GM12878 (cell line): ENCODE results near the gene SFXN5. TPM values are rescaled to one million over a fixed set of nuclear protein-coding genes. Genes with fewer than 3 reads are reported as not detected.

Experiments used
- ATF7 ChIP-seq: fragments of 450-650 bp; IDR thresholded peaks from 2 replicates; pipeline ENCODE4 v1.6.1; 2016; ENCODE audit warnings: low read depth, mild to moderate bottlenecking
- BCL11A ChIP-seq: IDR thresholded peaks from 2 replicates; pipeline ENCODE4 v1.6.1; 2011; ENCODE audit warnings: low read depth, low read length
- CBFB ChIP-seq: IDR thresholded peaks from 2 replicates; pipeline ENCODE4 v1.6.1; 2016; ENCODE audit warnings: antibody characterized with exemption, low read depth
- E2F8 ChIP-seq: fragments of 450-650 bp; IDR thresholded peaks from 2 replicates; pipeline ENCODE4 v1.6.1; 2018; ENCODE audit warnings: mild to moderate bottlenecking, low read depth, moderate library complexity; ENCODE audit not compliant: partially characterized antibody
- EZH2 ChIP-seq: IDR thresholded peaks from 2 replicates; pipeline ENCODE4 v1.6.1; 2012; ENCODE audit warnings: low read depth, mild to moderate bottlenecking, control low read depth, inconsistent platforms, low read length, borderline replicate concordance; ENCODE audit not compliant: control insufficient read depth
- GABPA ChIP-seq: IDR thresholded peaks from 2 replicates; pipeline ENCODE4 v1.6.1; 2014; ENCODE audit warnings: antibody characterized with exemption, low read depth, mild to moderate bottlenecking, inconsistent platforms
- HDAC2 ChIP-seq: fragments of 200-600 bp; sonication (generic); IDR thresholded peaks from 2 replicates; pipeline ENCODE4 v1.6.1; 2017
- HDAC6 ChIP-seq: fragments of 200-600 bp; sonication (generic); IDR thresholded peaks from one replicate; pipeline ENCODE4 v1.8.0; 2017; ENCODE audit warnings: antibody characterized with exemption; ENCODE audit not compliant: unreplicated experiment
- IKZF2 ChIP-seq, 2 experiments: fragments of 450-650 bp; IDR thresholded peaks; 2 replicates each; pipeline ENCODE4 v1.6.1; 2017; ENCODE audit warnings: mild to moderate bottlenecking in 2 of 2, moderate library complexity in 2 of 2
- IRF5 ChIP-seq: fragments of 450-650 bp; IDR thresholded peaks from 2 replicates; pipeline ENCODE4 v1.6.1; 2017; ENCODE audit warnings: borderline replicate concordance
- KAT2A ChIP-seq: conservative IDR thresholded peaks from 2 replicates; pipeline ENCODE4 v1.6.1; 2011; ENCODE audit warnings: low read depth, low read length; ENCODE audit not compliant: control insufficient read depth
- MEF2A ChIP-seq: IDR thresholded peaks from 2 replicates; pipeline ENCODE4 v1.6.1; 2011; ENCODE audit warnings: low read depth, mild to moderate bottlenecking, low read length, moderate library complexity; ENCODE audit not compliant: insufficient read depth
- MLLT1 ChIP-seq: fragments of 450-650 bp; IDR thresholded peaks from 2 replicates; pipeline ENCODE4 v1.6.1; 2016; ENCODE audit warnings: mild to moderate bottlenecking
- PKNOX1 ChIP-seq: fragments of 450-650 bp; IDR thresholded peaks from 2 replicates; pipeline ENCODE4 v1.6.1; 2016; ENCODE audit warnings: mild to moderate bottlenecking
- RAD51 ChIP-seq: fragments of 450-650 bp; IDR thresholded peaks from 2 replicates; pipeline ENCODE4 v1.6.1; 2016; ENCODE audit warnings: moderate library complexity, mild to moderate bottlenecking, inconsistent platforms
- SMARCA5 ChIP-seq: fragments of 450-650 bp; IDR thresholded peaks from 2 replicates; pipeline ENCODE4 v1.6.1; 2017; ENCODE audit warnings: mild to moderate bottlenecking
- SMC3 ChIP-seq: IDR thresholded peaks from 2 replicates; pipeline ENCODE4 v1.6.1; 2011; ENCODE audit warnings: low read length, improper control_type of control experiment, borderline replicate concordance
- SP1 ChIP-seq: IDR thresholded peaks from one replicate; pipeline ENCODE4 v1.6.1; 2011; ENCODE audit warnings: low read depth, low read length
- SPI1 ChIP-seq: IDR thresholded peaks from 2 replicates; pipeline ENCODE4 v1.6.1; 2011; ENCODE audit warnings: low read depth, mild to moderate bottlenecking, low read length, moderate library complexity, borderline replicate concordance; ENCODE audit not compliant: insufficient read depth
- SUPT20H ChIP-seq: IDR thresholded peaks from 2 replicates; pipeline ENCODE4 v1.6.1; 2011; ENCODE audit warnings: low read depth, mild to moderate bottlenecking, low read length, moderate library complexity, borderline replicate concordance; ENCODE audit not compliant: control insufficient read depth
- TAF1 ChIP-seq: IDR thresholded peaks from 2 replicates; pipeline ENCODE4 v1.6.1; 2011; ENCODE audit warnings: mild to moderate bottlenecking, low read depth, low read length, borderline replicate concordance
- ZNF274 ChIP-seq: IDR thresholded peaks from one replicate; pipeline ENCODE4 v1.8.0; 2011; ENCODE audit not compliant: insufficient read length, insufficient read depth
- polyA plus RNA-seq, 11 experiments: library from polyadenylated mRNA; depleted of rRNA in 4 of 11; unstranded in 6 of 11; stranded (reverse) in 5 of 11; fragments of >200 nt; fragmentation: Nextera tagmentation in 4 of 11; fragmentation: Illumina TruSeq in 1 of 11; extraction: Ambion mirVana in 4 of 11; extraction: Trizol in 1 of 11; gene quantifications; 1 replicate in 1 of 11; 2 replicates in 10 of 11; pipeline versions ENCODE4 v1.2.1 to v1.2.3, GENCODE V29; 2011 to 2016; ENCODE audit warnings: inconsistent platforms in 2 of 11, missing spikeins in 2 of 11, low read depth in 1 of 11
- total RNA-seq, 4 experiments: library from RNA; depleted of rRNA in 3 of 4; stranded (reverse); fragments of >200 nt in 3 of 4; fragmentation: Illumina TruSeq in 1 of 4; extraction: Trizol in 1 of 4; gene quantifications; 2 replicates each; pipeline versions ENCODE4 v1.2.1 to v1.2.3, GENCODE V29; 2013 to 2021

Gene SFXN5
- total and polyA plus RNA-seq, 10 of the 15 experiments (the other 5 are each of a cell fraction or from before 2014, with no cell fraction given) = 3.3 to 15.9 (median 11.2) TPM

- no peak for TF ChIP-seq E2F8
- TF ChIP-seq HDAC2 = no peak
- TF ChIP-seq HDAC6 = peak; percentile 83
- no peak for TF ChIP-seq KAT2A
- TF ChIP-seq CBFB = no peak; the same call in 1 of the 2 replicates
- peak; percentile 94 for TF ChIP-seq SP1
- TF ChIP-seq MLLT1 = no peak
- TF ChIP-seq EZH2 = 0 out of 2 replicates have a peak, but pooled peaks have one; percentile 59
- peak; percentile 67; the same call in 1 of the 2 replicates for TF ChIP-seq SMARCA5
- TF ChIP-seq SMC3 = no peak
- TF ChIP-seq RAD51 = no peak
- no peak for TF ChIP-seq SUPT20H
- no peak for TF ChIP-seq ZNF274
- no peak; the same call in 1 of the 2 replicates for TF ChIP-seq IRF5
- peak; percentile 15; the same call in 1 of the 2 replicates for TF ChIP-seq PKNOX1
- no peak for TF ChIP-seq MEF2A
- 0 out of 2 replicates have a peak, but pooled peaks have one; percentile 36 for TF ChIP-seq BCL11A
- peak; percentile 53 to 59; a peak in 2 of 4 replicates for TF ChIP-seq IKZF2 (IDR thresholded peaks at IDR 0.05)
- 0 out of 2 replicates have a peak, but pooled peaks have one; percentile 29 for TF ChIP-seq TAF1
- TF ChIP-seq GABPA = no peak; the same call in 1 of the 2 replicates
- no peak for TF ChIP-seq ATF7
- TF ChIP-seq SPI1 = no peak
These were observed 155.4 kb downstream of the SFXN5 start (continued) for GRCh38 chr2:72915907-72916742.
